H1 (cell line): ENCODE data around the gene EBF3. TPM values are rescaled to one million over a fixed set of nuclear protein-coding genes. Genes with fewer than 3 reads are reported as not detected.

Source experiments
- BACH1 ChIP-seq: IDR thresholded peaks from 2 replicates; pipeline ENCODE4 v1.6.1; 2012; ENCODE audit warnings: low read length, improper control_type of control experiment
- CBX8 ChIP-seq: fragments of 300-800, 300-1000 bp; sonication (generic); IDR thresholded peaks from 2 replicates; pipeline ENCODE4 v1.7.1; 2016; ENCODE audit warnings: low read depth, low read length, borderline replicate concordance
- POLR2A ChIP-seq, 2 experiments: IDR thresholded peaks; 1 replicate in 1 of 2; 2 replicates in 1 of 2; pipeline ENCODE4 v1.6.1; 2011; ENCODE audit warnings: low read depth in 2 of 2, low read length in 2 of 2, mild to moderate bottlenecking in 2 of 2; ENCODE audit errors: control extremely low read depth in 1 of 2
- RFX5 ChIP-seq: IDR thresholded peaks from 2 replicates; pipeline ENCODE4 v1.6.1; 2011; ENCODE audit warnings: low read depth, low read length, improper control_type of control experiment, borderline replicate concordance
- polyA plus RNA-seq, 7 experiments: library from polyadenylated mRNA; depleted of rRNA in 3 of 7; stranded (reverse) in 5 of 7; unstranded in 2 of 7; fragments of >200 nt in 5 of 7; fragments of 200-250 nt in 2 of 7; gene quantifications; 1 replicate in 5 of 7; 2 replicates in 1 of 7; 4 replicates in 1 of 7; pipeline versions ENCODE4 v1.2.1 to v1.2.3, GENCODE V29; 2011 to 2013; ENCODE audit warnings: missing spikeins in 2 of 7, mixed read lengths in 2 of 7
- total RNA-seq: library from RNA; stranded (reverse); fragmentation: NEBNext Ultra II Directional; extraction: Animal tissue kit (Norgen Biotek cat#: 25700); gene quantifications from 2 replicates; pipeline ENCODE4 v1.2.1, GENCODE V29; 2021
- TF ChIP-seq, protein P1 (sequence below): IDR thresholded peaks from 2 replicates; pipeline ENCODE4 v1.6.1; 2012; ENCODE audit warnings: inconsistent platforms

The EBF3 gene
- total and polyA plus RNA-seq, 2 of the 8 experiments (the other 6 are each of a cell fraction or from before 2014, with no cell fraction given) = 0.08 to 0.26 TPM

DNA sequence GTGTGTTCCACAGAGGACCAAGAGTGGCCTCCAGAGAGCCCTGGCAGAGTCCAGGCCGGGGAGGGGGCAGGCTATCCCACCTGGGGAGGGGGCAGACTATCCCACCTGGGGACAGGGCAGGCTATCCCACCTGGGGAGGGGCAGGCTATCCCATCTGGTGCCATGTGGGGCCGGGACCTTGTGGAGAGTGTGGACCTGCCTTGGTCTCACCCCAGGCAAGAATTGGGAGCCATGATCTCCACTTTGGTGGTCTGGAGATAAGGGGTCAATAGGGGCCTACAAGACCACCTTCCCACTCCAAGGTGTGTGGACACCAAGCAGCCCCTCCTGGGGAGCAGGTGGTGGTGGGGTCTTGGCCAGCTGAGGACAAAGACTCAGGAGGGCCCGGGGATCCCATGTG is 138.2 kb downstream of the EBF3 start (continued):
- TF ChIP-seq RFX5 (no peak), BACH1 (no peak), POLR2A (IDR thresholded peaks at IDR 0.05; ENCODE audit: control extremely low read depth in 1 of 2, low read depth in 2 of 2, low read length in 2 of 2) (no peak), CBX8 (no peak)
- TF ChIP-seq, protein P1, sequence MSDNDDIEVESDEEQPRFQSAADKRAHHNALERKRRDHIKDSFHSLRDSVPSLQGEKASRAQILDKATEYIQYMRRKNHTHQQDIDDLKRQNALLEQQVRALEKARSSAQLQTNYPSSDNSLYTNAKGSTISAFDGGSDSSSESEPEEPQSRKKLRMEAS = no peak
